ENCODE measurements around the gene SH3RF3.
"Not testable (repeated sequence)": the region's sequence is repeated elsewhere in the genome, so short reads cannot be mapped to it uniquely, and the experiment has no call there.

Gene SH3RF3

DNA sequence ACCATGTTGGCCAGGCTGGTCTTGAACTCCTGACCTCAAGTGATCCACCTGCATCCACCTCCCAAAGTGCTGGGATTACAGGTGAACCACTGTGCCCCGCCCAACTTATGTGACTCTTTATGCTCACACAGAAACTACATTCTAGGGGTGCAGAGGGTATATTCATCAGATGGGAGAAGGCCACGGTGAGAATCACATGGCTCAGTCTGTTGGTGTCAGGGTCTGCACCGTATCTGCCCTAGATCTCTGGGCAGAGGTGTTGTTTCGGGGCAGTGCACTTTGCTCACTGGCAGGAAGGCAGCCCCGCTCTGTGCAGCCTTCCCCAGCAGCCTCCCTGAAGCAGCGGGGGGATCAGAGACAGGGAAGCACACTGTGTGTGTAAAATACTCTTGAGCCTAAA lies 76.4 kb downstream of the SH3RF3 start:
- DNase-seq, result no peak

DNA sequence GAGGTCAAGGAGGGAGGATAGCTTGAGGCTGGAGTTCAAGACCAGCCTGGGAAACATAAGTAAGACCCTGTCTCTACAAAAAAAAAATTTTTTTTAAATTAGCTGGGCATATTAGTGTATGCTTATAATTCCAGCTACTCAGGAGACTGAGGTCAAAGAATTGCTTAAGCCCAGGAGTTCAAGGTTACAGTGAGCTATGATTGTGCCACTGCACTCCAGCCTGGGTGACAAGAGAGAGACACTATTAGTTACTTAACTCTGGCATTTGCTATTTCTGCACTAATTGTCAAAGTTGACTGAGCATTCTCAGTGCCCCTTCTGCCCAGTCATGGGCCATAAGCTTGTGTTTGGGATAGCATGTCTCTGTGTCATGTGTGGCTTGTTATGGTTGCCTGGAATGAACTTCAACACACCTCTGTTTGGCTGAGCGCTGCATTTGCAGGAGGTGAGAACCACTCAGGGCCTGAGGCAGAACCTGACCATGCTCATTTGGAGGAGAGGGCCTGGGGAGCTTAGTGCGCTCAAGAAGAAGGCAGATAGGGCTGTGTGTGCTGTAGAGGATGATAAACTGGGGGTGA lies 77.7 kb downstream of the SH3RF3 start:
- DNase-seq, result no peak

DNA sequence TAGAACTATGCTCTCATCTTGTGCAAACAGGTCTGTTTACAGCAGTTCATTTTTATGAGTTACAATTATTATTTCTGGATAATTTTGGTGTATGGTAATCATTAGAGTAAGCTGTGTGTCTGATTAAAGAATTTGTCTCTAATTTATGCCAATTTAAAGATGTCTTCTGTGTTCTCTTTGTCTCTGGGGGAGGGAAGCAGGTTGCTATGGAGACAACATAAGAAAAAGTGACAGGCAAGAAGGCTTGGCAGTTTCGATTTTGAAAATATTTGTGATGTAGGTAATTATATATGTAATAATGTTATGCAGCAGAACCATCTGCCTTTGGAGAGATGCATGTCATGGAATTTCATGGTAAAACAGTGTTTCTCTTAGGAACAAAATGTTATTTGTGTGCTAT lies 78.2 kb downstream of the SH3RF3 start:
- DNase-seq, result no peak

DNA sequence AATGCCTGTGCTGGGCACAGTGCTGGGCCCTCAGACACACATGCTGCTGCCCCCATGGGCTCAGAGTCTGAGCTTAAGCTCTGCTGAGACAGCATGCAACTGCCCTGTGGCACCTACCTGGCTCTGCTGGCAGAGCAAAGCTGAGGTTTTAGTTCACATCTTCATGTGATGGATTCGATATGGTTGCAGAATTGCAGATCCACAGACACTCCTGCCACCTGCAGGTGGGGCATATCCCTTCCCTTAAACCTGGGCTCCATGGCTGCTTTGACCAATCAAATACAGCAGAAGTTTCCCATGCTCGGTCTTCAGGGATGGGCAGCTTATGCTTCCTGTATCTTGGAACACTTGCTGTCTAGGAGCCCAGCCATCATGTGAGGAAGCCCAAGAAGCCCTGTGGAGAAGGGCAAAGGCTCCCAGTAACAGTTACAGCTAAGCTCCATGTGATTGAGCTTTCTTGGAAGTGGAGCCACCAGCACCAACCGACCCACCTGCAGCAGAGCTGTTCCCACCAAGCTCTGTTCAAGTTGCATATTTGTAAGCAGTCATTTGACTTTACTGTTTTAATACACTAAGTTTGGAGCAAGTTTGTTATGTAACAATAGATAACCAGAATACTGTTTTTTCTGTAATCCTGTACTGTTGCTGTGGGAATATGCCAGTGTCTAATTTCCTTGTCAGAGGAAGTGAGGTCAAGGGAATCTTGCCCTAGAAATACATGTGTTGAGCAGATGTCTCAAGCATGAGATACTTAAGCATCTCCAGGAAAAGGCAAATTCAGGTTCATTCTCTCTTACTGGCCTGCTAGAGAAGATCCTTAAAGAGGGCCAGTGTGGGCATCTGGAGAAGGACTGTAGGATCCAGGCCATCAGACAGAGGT lies 79.3 kb downstream of the SH3RF3 start:
- peak; percentile 16 for DNase-seq

DNA sequence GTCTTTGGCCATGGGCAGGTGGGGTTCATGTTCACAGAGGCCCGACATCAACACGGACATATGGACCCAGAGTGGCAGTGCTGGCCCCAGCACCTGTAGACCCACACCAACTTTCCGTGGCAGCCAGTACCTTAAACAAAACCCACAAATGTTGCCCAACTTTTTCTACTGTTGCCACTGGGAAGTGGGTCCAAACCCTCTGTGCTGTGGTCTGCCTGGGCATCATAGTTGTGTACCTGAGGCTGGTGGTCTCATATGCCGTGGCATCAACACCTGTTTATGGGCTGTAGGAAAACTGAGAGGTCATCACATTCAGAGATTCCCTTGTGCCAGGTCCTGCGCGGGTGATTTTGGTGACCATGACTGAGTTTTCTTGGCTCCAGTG lies 79.9 kb downstream of the SH3RF3 start:
- no peak for DNase-seq

DNA sequence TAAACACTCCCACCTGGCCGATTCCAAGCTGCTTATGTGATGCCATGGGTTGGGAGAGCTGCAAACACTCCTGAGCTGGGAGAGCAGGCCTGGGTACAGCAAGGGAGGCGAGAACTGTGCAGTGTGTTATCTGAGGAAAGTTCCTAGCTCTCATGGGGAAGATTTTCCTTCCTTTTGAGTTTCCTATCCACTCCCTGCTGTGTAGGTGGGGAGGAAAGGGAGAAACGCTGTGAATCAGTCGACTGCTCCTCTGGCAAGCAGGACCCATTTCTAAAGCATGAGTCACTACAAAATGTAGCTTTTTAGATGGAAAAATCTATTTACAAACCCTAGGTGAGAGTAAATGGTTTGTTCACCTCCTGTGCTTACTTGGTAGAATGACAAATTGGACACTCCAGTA lies 80.4 kb downstream of the SH3RF3 start:
- no peak for DNase-seq

DNA sequence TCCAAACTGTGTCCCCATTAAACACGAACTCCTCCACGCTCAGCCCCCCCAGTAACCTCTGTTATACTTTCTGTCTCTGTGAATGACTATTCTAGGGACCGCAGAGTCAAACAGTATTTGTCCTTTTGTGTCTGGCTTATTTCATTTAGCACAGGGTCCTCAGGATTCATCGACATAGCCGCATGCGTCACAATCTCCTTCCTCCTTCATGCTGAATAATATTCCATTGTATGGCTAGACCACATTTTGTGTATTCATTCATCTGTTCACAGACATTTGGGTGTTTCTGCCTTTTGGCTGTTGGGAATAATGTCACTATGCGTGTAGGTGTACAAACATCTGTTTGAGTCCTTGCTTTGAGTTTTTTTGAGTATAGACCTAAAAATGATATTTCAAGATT lies 80.9 kb downstream of the SH3RF3 start:
- no peak for DNase-seq

DNA sequence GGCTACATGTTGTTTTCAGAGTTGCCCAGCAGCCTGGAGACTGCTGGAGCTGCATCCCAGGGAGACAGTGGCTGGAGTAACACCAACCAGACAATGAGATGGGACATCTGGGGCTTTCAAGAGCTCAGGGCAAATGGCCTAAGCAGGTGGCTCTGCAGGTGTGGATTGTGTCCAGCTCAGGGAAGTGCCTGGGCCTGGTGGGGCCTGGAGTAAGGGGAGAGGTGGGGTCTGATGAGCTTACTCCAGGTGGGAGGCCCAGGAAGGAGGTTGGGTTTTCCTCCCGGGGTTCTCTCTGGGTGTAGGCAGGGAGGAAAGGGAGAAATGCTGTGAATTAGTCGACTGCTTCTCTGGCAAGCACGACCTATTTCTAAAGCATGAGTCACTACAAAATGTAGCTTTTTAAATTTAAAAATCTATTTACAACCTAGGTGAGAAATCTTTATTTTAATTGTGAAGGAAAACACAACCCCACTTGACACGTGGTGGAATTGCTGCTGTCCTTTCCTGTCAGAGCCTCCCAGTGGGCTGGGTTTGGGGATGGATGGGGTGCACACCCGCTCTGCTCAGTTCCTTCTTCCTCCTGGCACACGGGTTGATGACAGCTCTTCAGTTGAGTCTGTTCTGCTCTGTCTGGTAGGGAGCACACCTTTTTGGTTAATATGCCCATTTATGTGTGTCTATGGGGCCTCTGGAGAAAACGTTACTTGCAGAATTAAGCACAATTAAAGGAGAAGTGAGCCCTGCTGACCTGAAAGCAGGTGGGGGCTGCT lies 81.6 kb downstream of the SH3RF3 start:
- DNase-seq, result no peak

DNA sequence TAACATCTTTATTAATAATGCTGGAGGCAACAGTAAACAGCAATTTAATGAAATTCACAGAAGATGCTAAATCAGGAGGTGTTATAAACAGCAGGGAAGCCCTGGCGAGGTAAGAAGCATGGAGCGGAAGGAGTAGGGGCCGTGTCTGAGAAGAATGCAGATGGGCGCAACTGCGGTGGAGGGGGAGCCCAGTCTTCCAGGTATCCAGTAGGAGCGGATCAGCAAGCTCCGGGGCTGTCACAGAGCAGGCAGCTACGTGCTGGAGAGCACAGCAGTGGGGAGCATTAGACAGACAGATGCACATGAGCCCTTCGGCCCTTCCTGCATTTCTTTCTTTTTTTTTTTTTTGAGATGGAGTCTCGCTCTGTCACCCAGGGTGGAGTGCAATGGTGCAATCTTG lies 82.3 kb downstream of the SH3RF3 start:
- DNase-seq, result no peak

DNA sequence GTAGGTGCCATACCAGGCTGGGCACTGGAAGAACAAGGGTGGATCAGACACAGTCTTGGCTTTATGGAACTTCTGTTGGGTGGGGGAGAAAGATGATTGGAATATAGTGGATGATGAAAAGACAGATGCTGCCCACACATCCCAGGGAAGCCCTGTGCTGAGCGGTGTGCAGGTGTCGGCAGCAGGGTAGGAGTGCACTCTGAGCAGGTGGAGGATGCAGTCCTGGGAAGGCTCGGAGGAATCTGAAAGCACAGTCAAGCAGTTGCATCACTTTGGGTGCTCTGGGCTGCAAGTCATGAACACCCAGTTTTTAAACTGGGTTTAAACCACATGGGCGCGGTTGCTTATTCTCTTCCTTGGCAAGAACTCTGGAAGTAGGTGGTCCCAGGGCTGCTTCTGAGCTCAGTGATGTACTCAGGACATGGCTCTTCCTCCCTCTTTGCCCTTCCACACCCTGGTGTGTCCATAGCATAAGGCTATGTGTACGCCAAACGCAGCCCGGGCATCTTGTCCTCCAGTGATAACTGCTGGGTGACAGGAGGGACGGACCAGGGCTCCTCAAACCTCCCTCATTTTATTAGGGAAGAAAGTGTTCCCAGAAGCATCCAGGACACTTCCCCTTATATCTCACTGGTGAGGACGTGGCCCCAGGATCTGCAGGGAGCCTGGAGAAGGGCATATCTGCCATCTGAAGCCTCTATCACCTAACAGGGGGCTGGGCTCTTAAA lies 84.0 kb downstream of the SH3RF3 start:
- DNase-seq, result no peak

DNA sequence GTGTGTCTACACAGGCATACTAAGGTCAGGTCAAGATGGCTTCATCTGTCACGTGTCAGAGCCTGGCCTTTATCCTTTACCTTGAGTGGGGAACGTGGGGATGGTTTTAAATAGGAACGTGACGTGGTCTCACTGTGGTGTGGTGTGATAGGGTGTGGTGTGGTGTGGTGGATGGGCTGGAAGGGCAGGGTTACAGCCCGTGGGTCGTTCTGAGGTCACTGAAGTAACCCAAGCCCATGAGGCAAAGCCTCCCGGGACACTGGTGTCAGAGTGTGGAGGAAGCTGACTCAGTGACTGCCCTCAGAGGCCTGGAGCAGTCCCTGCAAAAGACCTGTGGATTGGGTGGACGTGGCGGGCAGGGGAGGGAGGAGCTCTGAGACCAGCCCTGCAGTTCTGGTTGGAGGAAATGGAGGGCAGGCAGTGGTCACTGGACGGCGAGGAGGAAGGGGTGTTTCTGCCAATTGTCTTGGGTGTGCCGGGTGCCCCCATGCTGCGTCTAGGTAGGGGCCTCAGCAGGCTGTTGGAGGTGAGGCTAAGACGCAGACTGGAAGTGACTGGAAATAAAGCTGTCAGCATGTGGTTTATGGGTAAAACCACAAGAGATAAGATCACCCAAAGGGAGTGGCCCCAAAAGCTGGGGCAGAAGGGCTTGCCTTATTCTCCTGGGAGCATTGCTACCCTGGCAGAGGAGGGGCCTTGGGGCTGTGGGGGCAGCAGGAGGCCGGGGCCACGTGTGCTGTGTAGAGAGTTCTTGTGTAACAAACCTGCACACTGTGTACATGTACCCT lies 84.8 kb downstream of the SH3RF3 start:
- no peak for DNase-seq

DNA sequence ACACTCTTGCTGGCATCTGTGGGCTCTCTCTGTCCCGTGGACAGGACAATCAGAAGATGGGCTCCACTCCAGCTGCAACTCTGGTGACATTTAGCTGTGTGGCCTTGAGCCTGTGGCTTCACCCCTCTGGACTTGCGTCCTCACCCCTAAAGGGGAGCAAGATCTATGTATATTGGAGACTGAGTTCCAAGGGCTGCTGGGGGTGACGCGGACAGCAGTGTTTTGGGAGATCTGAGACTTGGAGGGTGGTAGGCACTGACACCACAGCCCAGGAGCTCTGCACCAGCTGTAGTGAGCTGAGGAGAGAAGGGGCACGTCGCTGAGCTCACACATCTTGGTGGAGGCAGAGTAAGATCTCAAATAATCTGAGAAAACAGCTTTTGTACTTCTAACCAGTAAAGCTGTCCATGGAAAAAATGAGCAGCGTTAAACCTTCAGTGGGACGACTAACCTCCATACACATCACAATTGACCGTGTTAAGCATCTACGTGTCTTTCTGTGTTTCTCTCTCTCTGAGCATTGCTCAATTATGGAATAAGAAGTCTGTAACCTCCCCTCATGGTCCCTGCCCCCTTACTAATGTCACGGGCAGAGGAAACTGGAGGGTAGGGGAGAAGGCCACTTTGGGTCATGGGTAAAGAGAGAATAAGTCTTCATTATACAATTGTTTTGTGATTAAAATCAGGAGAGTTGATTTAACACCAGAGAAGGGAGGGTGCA lies 85.8 kb downstream of the SH3RF3 start:
- DNase-seq, result no peak

DNA sequence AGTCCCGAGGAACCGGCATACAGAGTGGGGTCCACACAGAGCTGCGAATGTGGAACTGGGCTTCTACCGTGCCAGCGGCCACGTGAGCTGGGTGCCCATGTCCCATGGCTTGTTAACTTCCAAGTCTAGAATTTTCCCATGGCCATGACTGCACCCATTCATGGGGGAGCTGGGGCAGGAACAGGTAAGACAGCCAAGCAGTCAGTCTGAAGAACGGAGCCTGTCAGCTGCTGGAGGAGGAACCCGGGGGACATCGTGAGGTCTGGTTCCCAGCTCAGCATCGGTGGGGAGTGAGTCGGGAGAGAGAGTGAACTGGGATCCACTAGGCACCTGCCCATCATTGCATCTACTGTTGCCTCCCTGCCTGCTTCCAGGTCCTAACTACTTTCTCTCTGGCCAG lies 86.9 kb downstream of the SH3RF3 start:
- DNase-seq, result no peak

DNA sequence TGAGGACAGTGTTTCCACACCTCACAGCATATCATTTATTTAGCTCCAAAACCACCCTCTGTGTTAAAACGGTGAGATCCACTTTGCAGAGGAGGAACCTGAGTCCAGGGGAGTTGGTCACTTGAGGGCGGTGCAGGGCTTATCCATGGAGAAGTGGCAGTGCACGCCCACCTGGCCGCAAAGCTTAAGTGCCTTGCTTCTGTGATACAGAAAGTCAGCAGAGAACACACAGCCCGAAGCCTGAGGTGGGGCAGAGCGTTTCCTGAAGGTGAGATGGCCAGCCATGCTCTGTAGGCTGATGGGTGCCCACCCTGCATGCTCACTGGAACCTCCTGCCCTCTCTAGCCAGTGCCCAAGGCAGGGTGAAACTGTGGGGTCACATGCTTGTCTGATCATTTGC lies 87.3 kb downstream of the SH3RF3 start:
- no peak for DNase-seq

DNA sequence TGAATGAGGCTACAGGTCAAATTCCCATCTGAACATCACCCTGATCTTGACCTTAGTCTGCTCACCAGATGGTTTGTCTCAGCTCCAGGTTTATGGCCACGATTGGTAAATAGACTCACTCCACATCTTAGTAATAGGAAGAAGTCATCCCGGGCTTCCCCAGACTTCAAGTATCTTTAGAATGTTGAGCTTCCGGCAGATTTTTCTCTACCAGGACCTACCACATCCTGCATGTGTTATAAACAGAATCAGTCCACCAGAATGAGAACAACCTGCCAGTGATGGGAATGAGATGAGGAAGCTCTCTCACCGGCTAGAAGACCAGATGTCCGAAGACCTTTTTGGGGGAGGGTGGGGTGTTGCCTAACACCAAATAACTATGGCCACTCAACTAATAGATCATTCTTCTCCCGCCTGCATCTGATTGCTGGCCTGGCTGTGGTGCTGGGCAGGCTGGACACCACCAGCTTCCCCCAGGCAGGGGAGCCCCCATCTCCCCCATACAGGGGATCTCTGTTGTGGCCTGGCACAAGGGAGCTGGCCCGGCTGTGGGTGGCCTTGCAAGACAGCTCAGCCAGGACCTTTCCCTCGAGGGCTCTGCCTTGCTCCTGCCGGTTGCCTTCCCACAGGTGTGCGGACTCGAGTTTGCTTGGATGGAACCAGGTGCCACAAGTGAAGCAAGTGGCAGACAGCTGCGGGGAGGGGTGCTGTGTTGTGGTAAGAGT lies 88.5 kb downstream of the SH3RF3 start:
- no peak for DNase-seq

DNA sequence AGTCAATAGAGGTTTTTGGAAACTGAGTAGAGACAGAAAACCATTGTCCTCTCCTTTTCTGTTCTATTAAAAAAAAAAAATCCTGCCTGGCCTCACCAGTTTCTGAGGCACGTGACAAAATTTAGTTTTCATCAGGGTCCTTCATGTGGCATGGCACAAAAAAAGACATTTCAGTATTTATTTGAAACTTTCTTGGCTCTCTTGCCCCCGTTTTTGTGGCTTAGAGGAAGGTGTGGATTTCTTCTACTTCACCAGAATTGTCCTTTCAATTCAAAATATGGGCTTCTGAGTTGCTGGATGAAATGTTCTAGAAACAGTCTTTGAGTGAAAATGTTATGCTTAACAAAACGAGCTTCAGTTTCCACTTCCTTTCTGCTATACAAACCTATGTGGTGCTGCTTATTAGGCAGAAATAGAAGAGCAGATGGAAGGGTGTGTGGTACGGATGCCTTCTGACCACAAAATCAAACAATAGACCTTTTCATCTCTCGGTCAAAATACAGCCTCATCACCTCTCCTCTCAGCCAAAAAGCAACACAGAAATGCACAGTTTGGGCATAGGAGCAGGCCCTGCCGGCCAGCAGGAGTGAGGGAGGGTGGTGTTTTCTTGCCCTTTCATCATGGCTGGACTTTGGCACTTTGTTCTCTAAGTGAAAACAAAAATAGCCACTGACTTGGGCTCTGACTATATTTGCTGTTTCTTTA lies 89.2 kb downstream of the SH3RF3 start:
- DNase-seq, result peak; percentile 57

DNA sequence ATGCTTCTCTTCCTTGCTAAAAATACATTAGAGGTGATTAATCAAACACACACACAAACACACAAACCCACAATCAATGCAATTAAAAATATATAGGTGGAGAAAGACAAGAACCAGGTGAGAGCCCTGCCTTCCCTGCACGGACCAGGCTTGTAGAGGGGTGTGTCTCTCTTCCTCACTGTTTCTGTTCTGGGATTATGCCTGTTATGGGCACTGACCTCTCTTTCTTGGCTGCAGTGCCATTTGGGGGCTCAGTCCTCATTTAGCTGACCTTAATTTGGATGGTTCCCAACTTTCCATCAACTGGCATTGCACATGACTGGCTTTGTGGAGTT lies 89.8 kb downstream of the SH3RF3 start:
- no peak for DNase-seq

DNA sequence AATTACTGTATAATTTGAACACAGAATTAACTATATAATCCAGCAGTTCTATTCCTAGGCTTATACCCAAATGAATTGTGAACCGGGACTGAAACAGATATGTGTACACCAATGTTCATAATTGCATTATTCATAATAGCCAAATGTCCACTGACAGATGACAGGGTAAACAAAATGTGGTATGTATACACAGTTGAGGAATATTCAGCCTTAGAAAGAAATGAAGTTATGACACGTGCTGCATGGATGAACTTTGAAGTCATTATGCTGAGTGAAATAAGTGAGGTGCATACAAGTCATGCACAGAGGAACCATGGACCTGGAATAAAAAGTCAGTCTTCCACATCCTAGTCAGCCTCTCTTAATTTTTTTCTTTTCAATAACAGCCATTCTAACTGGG lies 91.9 kb downstream of the SH3RF3 start:
- DNase-seq, result no peak

DNA sequence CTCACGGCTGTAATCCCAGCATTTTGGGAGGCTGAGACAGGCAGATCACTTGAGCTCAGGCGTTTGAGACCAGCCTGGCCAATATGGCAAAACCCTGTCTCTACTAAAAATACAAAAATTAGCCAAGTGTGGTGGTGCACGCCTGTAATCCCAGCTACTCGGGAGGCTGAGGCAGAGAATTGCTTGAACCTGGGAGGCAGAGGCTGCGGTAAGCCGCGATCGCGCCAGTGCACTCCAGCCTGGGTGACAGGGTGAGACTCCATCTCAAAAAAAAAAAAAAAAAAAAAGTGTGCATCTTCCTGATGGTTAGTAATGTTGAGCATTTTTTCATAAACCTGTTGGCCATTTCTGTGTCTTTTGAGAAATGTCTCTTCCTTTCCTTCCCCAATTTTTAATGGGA lies 92.3 kb downstream of the SH3RF3 start:
- DNase-seq, result not testable (repeated sequence)

DNA sequence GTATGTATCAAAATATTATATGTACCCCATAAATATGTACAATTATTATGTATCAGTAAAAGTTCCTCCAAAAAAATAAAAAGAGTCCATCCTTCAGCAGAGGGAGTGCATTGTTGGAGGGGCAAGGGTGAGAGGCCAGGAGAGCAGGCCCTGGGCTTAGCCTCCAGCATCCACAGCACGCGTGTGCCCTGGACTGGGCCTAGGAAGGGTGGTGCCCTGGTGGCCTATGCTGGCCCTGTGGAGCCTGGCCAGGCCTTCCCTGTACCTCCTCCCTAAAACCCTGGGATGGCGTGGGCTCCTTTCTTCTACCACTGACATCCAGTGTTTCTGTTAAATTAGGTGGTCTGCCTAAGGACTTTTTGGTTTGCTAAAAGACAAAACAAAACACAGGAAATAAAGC lies 93.4 kb downstream of the SH3RF3 start:
- no peak for DNase-seq

Measured in NCI-H69 (cell line).